IMR-90 (cell line): ENCODE data around the gene PDE11A. TPM values are rescaled to one million over a fixed set of nuclear protein-coding genes. Genes with fewer than 3 reads are reported as not detected.

Experiments
- ATAC-seq: fragments of 200-7000 bp; cut with Tn5 transposase; 2 replicates; pipeline ENCODE4 v1.9.1; 2020; ENCODE audit warnings: low read depth, mild to moderate bottlenecking, moderate library complexity
- BruUV-seq: library from RNA; stranded (reverse); fragments of 400-500 nt; replicated peaks from 2 replicates; lab custom pipeline; 2021; lab: Mats Ljungman, UMichigan
- CTCF ChIA-PET: fragments of 300-600 bp; formaldehyde crosslinking; extraction: SDS; loops from one replicate; lab custom pipeline; 2021; ENCODE audit warnings: antibody characterized with exemption; lab: Yijun Ruan, JAX
- POLR2A ChIA-PET: fragments of 300-600 bp; sonication (Branson Sonifier 250); formaldehyde crosslinking; loops from one replicate; lab custom pipeline; 2022; ENCODE audit warnings: antibody characterized with exemption; ENCODE audit not compliant: unreplicated experiment; lab: Charles Lee
- DNase-seq: peaks from one replicate; pipeline ENCODE4 v3.0.0; 2013
- H2AFZ ChIP-seq: replicated peaks from 2 replicates; pipeline ENCODE3; 2013; ENCODE audit warnings: low read length, mild to moderate bottlenecking; ENCODE audit not compliant: poor library complexity
- H2AK5ac ChIP-seq: 2 replicates; pipeline ENCODE4 v1.6.1; 2013; ENCODE audit warnings: low read depth, low read length, inconsistent platforms
- H2AK9ac ChIP-seq: replicated peaks from 2 replicates; pipeline ENCODE3; 2013; ENCODE audit warnings: mild to moderate bottlenecking, low read depth, low read length, moderate library complexity; ENCODE audit not compliant: poor library complexity
- H2BK120ac ChIP-seq: 2 replicates; pipeline ENCODE4 v1.6.1; 2013; ENCODE audit warnings: low read depth, low read length, inconsistent platforms
- H2BK15ac ChIP-seq: 3 replicates; pipeline ENCODE4 v1.6.1; 2013; ENCODE audit warnings: low read depth, low read length, inconsistent platforms
- H2BK20ac ChIP-seq: 2 replicates; pipeline ENCODE4 v1.6.1; 2013; ENCODE audit warnings: low read depth, mild to moderate bottlenecking, inconsistent platforms, low read length, moderate library complexity
- H2BK5ac ChIP-seq: 2 replicates; pipeline ENCODE4 v1.6.1; 2013; ENCODE audit warnings: mild to moderate bottlenecking, low read depth, low read length, inconsistent platforms; ENCODE audit not compliant: poor library complexity, severe bottlenecking
- H3K14ac ChIP-seq: replicated peaks from 2 replicates; pipeline ENCODE4 v1.6.1; 2013; ENCODE audit warnings: low read depth, low read length, inconsistent platforms
- H3K18ac ChIP-seq: 2 replicates; pipeline ENCODE4 v1.6.1; 2013; ENCODE audit warnings: low read depth, low read length, control low read depth
- H3K23ac ChIP-seq: 2 replicates; pipeline ENCODE4 v1.6.1; 2013; ENCODE audit warnings: low read depth, low read length, inconsistent platforms
- H3K27ac ChIP-seq: 2 replicates; pipeline ENCODE4 v1.5.1; 2013; ENCODE audit warnings: mild to moderate bottlenecking, control low read depth, low read length; ENCODE audit not compliant: insufficient read depth
- H3K27me3 ChIP-seq: 2 replicates; pipeline ENCODE4 v1.6.1; 2013; ENCODE audit warnings: low read length; ENCODE audit not compliant: control insufficient read depth, insufficient read depth
- H3K36me3 ChIP-seq: 2 replicates; pipeline ENCODE4 v1.6.1; 2013; ENCODE audit warnings: low read length, mixed read lengths; ENCODE audit not compliant: control insufficient read depth, insufficient read depth
- H3K4ac ChIP-seq: 2 replicates; pipeline ENCODE4 v1.6.1; 2013; ENCODE audit warnings: low read depth, low read length, inconsistent platforms
- H3K4me1 ChIP-seq: 2 replicates; pipeline ENCODE4 v1.6.1; 2013; ENCODE audit warnings: low read length, mixed read lengths; ENCODE audit not compliant: control insufficient read depth, insufficient read depth
- H3K4me2 ChIP-seq: 2 replicates; pipeline ENCODE4 v1.6.1; 2013; ENCODE audit warnings: low read depth, mild to moderate bottlenecking, control low read depth, low read length, moderate library complexity
- H3K4me3 ChIP-seq: 2 replicates; pipeline ENCODE4 v1.5.1; 2013; ENCODE audit warnings: low read depth, mild to moderate bottlenecking, control low read depth, low read length, moderate library complexity; ENCODE audit not compliant: insufficient read depth
- H3K56ac ChIP-seq: 2 replicates; pipeline ENCODE4 v1.6.1; 2013; ENCODE audit warnings: low read length, inconsistent platforms; ENCODE audit not compliant: insufficient read depth; ENCODE audit errors: extremely low read depth
- H3K79me1 ChIP-seq, 2 experiments: 2 replicates each; pipeline ENCODE4 v1.6.1; 2013; ENCODE audit warnings: low read length in 2 of 2, inconsistent platforms in 1 of 2, low read depth in 1 of 2
- H3K9ac ChIP-seq: 2 replicates; pipeline ENCODE4 v1.6.1; 2013; ENCODE audit warnings: low read depth, low read length, control low read depth
- H3K9me1 ChIP-seq: 2 replicates; pipeline ENCODE4 v1.6.1; 2013; ENCODE audit warnings: low read length, inconsistent platforms; ENCODE audit not compliant: insufficient read depth
- H3K9me3 ChIP-seq: 2 replicates; pipeline ENCODE4 v1.6.1; 2013; ENCODE audit warnings: low read length; ENCODE audit not compliant: control insufficient read depth, insufficient read depth
- H4K20me1 ChIP-seq: 2 replicates; pipeline ENCODE4 v1.6.1; 2013; ENCODE audit warnings: low read length, inconsistent platforms; ENCODE audit not compliant: insufficient read depth
- H4K5ac ChIP-seq: 2 replicates; pipeline ENCODE4 v1.6.1; 2013; ENCODE audit warnings: mild to moderate bottlenecking, low read depth, low read length, control low read depth
- H4K8ac ChIP-seq, 2 experiments: 2 replicates each; pipeline ENCODE4 v1.6.1; 2013; ENCODE audit warnings: low read depth in 2 of 2, low read length in 2 of 2, control low read depth in 1 of 2, inconsistent platforms in 1 of 2
- H4K91ac ChIP-seq: 2 replicates; pipeline ENCODE4 v1.6.1; 2013; ENCODE audit warnings: low read depth, low read length, inconsistent platforms; ENCODE audit not compliant: insufficient read depth
- BHLHE40 ChIP-seq: fragments of 150-350 bp; IDR thresholded peaks from 2 replicates; pipeline ENCODE4 v1.6.1; 2016; ENCODE audit warnings: mild to moderate bottlenecking, low read depth, low read length
- CEBPB ChIP-seq: IDR thresholded peaks from 2 replicates; pipeline ENCODE4 v1.6.1; 2012; ENCODE audit warnings: low read depth, low read length, improper control_type of control experiment
- CHD1 ChIP-seq: IDR thresholded peaks from 2 replicates; pipeline ENCODE4 v1.6.1; 2012; ENCODE audit warnings: low read depth, low read length, improper control_type of control experiment
- FOS ChIP-seq: fragments of 150-350 bp; IDR thresholded peaks from 2 replicates; pipeline ENCODE4 v1.6.1; 2016; ENCODE audit warnings: low read depth, low read length
- MAFK ChIP-seq: IDR thresholded peaks from 2 replicates; pipeline ENCODE4 v1.6.1; 2012; ENCODE audit warnings: low read depth, low read length, improper control_type of control experiment
- MAZ ChIP-seq: IDR thresholded peaks from 2 replicates; pipeline ENCODE4 v1.6.1; 2012; ENCODE audit warnings: low read depth, mild to moderate bottlenecking, low read length, improper control_type of control experiment, moderate library complexity, borderline replicate concordance
- MXI1 ChIP-seq: IDR thresholded peaks from 2 replicates; pipeline ENCODE4 v1.6.1; 2012; ENCODE audit warnings: low read depth, mild to moderate bottlenecking, low read length, moderate library complexity, borderline replicate concordance
- NFE2L2 ChIP-seq: fragments of 150-350 bp; IDR thresholded peaks from 2 replicates; pipeline ENCODE4 v1.6.1; 2016; ENCODE audit warnings: low read depth, mild to moderate bottlenecking, low read length
- POLR2A ChIP-seq: IDR thresholded peaks from 2 replicates; pipeline ENCODE4 v1.6.1; 2012; ENCODE audit warnings: mild to moderate bottlenecking, low read depth, low read length
- RAD21 ChIP-seq: IDR thresholded peaks from 2 replicates; pipeline ENCODE4 v1.6.1; 2012; ENCODE audit warnings: low read length, improper control_type of control experiment
- RCOR1 ChIP-seq: IDR thresholded peaks from 2 replicates; pipeline ENCODE4 v1.6.1; 2012; ENCODE audit warnings: mild to moderate bottlenecking, low read length, improper control_type of control experiment; ENCODE audit not compliant: insufficient replicate concordance
- SMC3 ChIP-seq: fragments of 150-350 bp; IDR thresholded peaks from 2 replicates; pipeline ENCODE4 v1.6.1; 2016; ENCODE audit warnings: low read depth, mild to moderate bottlenecking, antibody characterized with exemption, low read length, moderate library complexity
- WGBS, 2 experiments: methylation state at CpG; one replicate each; pipeline versions ENCODE4 v1.1.5 to v1.1.7; 2013; ENCODE audit warnings: missing lambda C conversion rate in 2 of 2; ENCODE audit not compliant: insufficient read length in 1 of 2; ENCODE audit errors: extremely low coverage in 2 of 2; 5-methylcytosine and 5-hydroxymethylcytosine counted together
- dilution Hi-C: fragments of 300-500 bp; cut with HindIII; formaldehyde crosslinking; loops from one replicate; pipeline ENCODE4 v1.14.3; 2018; ENCODE audit warnings: low sequenced_read_pairs; ENCODE audit not compliant: unreplicated experiment
- in situ Hi-C: fragments of 300-500 bp; cut with MboI; formaldehyde crosslinking; loops from 3 replicates; pipeline ENCODE4 v1.14.3; 2019; ENCODE audit warnings: low sequenced_read_pairs, inconsistent platforms, mixed read lengths
- intact Hi-C: fragments of 100-400 bp; cut with micrococcal nuclease; formaldehyde crosslinking; loops from 2 replicates; pipeline ENCODE4 v1.10.0; 2022
- polyA plus RNA-seq, 3 experiments: library from polyadenylated mRNA; depleted of rRNA; stranded (reverse); fragments of >200 nt; gene quantifications; 2 replicates each; pipeline ENCODE4 v1.2.3, GENCODE V29; 2012; ENCODE audit warnings: low replicate concordance in 1 of 3
- total RNA-seq: library from RNA; depleted of rRNA; stranded (reverse); fragments of >200 nt; gene quantifications from 2 replicates; pipeline ENCODE4 v1.2.3, GENCODE V29; 2012
- TF ChIP-seq, protein P1 (sequence below): fragments of 150-350 bp; IDR thresholded peaks from 2 replicates; pipeline ENCODE4 v1.6.1; 2017; ENCODE audit warnings: mild to moderate bottlenecking, antibody characterized with exemption, low read length, low read depth
- TF ChIP-seq, protein P2 (sequence below): conservative IDR thresholded peaks from 2 replicates; pipeline ENCODE4 v1.5.1; 2012; ENCODE audit warnings: mild to moderate bottlenecking, low read depth, low read length, improper control_type of control experiment
- TF ChIP-seq, protein P3 (sequence below): fragments of 150-350 bp; IDR thresholded peaks from 2 replicates; pipeline ENCODE4 v1.6.1; 2016; ENCODE audit warnings: low read depth, mild to moderate bottlenecking, low read length, moderate library complexity, borderline replicate concordance

The PDE11A gene
- total and polyA plus RNA-seq, 2 of the 4 experiments (the other 2 are of a cell fraction) = 0.21 to 0.72 TPM

DNA sequence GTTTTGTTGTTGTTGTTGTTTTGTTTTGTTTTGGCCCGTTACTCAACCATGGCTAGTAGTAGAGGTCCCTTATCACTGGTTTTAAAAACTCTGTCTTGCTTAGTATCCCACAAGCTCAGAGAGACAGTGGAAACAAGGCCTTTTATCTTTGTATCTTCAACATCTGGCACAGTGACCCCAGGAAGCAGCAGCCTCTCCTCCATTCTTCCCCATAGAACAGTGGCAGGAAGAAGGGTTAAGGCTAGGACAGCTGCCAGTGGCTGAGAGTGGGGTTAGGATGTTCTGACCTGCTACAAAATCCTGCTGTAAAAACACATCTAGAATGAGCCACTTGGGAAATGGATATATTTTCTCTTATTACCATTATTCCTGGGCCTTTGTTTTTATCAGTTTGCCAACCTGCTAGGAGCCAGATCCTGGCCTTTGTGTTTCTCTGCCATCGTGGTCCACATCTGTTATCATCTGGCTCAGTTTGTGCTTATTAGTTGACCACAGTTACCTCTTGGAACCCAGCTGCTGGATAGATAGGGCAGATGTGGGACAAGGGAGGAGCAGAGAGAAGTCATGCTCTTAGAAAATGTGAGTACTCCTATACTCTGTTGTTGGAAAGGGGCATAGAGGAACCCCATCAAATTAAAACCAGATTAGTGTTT lies 433.2 kb downstream of the PDE11A start:
- no peaks in the 10 kb centered on the region for H3K79me1 ChIP-seq
- H3K14ac ChIP-seq = no peak overlapping the region
- no peaks in the 10 kb centered on the region for H3K27me3 ChIP-seq
- DNase-seq = no peak
- H3K4ac ChIP-seq = no peak overlapping the region
- no peak overlapping the region for H2AK5ac ChIP-seq
- H3K4me2 ChIP-seq = no peak overlapping the region
- H4K20me1 ChIP-seq = no peaks in the 10 kb centered on the region
- H4K91ac ChIP-seq = no peak overlapping the region
- H2AFZ ChIP-seq = no peak overlapping the region
- no peak for ATAC-seq
- POLR2A ChIA-PET = no interaction called here
- H4K8ac ChIP-seq = no peak overlapping the region
- no peak overlapping the region for H3K9ac ChIP-seq
- dilution Hi-C loops = no loop called here
- no peak overlapping the region for H3K18ac ChIP-seq
- H3K9me1 ChIP-seq = no peaks in the 10 kb centered on the region
- no peaks in the 10 kb centered on the region for H3K36me3 ChIP-seq
- WGBS, 2 experiments = no CpG with 5 or more reads among the region's 2 CpGs
- H4K5ac ChIP-seq = no peak overlapping the region
- intact Hi-C loops = no loop called here
- H2BK15ac ChIP-seq = no peak overlapping the region
- CTCF ChIA-PET = no interaction called here
- H2BK20ac ChIP-seq = no peak overlapping the region
- no peak overlapping the region for H3K23ac ChIP-seq
- no peak overlapping the region for H3K56ac ChIP-seq
- in situ Hi-C loops = no loop called here
- no peaks in the 10 kb centered on the region for H3K9me3 ChIP-seq
- H2AK9ac ChIP-seq = no peak overlapping the region
- H3K4me3 ChIP-seq = no peak overlapping the region
- no peak overlapping the region for H2BK5ac ChIP-seq
- no peak overlapping the region for H2BK120ac ChIP-seq
- BruUV-seq = no TSS peak
- no peaks in the 10 kb centered on the region for H3K4me1 ChIP-seq
- TF ChIP-seq BHLHE40 = no peak
- TF ChIP-seq NFE2L2 = no peak
- no peak for TF ChIP-seq MAZ
- no peak for TF ChIP-seq FOS
- TF ChIP-seq CEBPB = no peak
- TF ChIP-seq, protein P1, sequence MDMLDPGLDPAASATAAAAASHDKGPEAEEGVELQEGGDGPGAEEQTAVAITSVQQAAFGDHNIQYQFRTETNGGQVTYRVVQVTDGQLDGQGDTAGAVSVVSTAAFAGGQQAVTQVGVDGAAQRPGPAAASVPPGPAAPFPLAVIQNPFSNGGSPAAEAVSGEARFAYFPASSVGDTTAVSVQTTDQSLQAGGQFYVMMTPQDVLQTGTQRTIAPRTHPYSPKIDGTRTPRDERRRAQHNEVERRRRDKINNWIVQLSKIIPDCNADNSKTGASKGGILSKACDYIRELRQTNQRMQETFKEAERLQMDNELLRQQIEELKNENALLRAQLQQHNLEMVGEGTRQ = no peak
- TF ChIP-seq RCOR1 = no peak
- TF ChIP-seq RAD21 = no peak
- TF ChIP-seq MAFK = no peak
- TF ChIP-seq, protein P2, sequence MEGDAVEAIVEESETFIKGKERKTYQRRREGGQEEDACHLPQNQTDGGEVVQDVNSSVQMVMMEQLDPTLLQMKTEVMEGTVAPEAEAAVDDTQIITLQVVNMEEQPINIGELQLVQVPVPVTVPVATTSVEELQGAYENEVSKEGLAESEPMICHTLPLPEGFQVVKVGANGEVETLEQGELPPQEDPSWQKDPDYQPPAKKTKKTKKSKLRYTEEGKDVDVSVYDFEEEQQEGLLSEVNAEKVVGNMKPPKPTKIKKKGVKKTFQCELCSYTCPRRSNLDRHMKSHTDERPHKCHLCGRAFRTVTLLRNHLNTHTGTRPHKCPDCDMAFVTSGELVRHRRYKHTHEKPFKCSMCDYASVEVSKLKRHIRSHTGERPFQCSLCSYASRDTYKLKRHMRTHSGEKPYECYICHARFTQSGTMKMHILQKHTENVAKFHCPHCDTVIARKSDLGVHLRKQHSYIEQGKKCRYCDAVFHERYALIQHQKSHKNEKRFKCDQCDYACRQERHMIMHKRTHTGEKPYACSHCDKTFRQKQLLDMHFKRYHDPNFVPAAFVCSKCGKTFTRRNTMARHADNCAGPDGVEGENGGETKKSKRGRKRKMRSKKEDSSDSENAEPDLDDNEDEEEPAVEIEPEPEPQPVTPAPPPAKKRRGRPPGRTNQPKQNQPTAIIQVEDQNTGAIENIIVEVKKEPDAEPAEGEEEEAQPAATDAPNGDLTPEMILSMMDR = no peak
- TF ChIP-seq MXI1 = no peak
- no peak for TF ChIP-seq CHD1
- TF ChIP-seq, protein P3, sequence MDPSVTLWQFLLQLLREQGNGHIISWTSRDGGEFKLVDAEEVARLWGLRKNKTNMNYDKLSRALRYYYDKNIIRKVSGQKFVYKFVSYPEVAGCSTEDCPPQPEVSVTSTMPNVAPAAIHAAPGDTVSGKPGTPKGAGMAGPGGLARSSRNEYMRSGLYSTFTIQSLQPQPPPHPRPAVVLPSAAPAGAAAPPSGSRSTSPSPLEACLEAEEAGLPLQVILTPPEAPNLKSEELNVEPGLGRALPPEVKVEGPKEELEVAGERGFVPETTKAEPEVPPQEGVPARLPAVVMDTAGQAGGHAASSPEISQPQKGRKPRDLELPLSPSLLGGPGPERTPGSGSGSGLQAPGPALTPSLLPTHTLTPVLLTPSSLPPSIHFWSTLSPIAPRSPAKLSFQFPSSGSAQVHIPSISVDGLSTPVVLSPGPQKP = no peak
- TF ChIP-seq SMC3 = no peak
- no peak for TF ChIP-seq POLR2A
- H3K27ac ChIP-seq = no peak overlapping the region
